Muscle of arm (tissue), 12 donors: ENCODE results near the gene PPIB. TPM values are rescaled to one million over a fixed set of nuclear protein-coding genes. Genes with fewer than 3 reads are reported as not detected.
"Not testable (repeated sequence)": the region's sequence is repeated elsewhere in the genome, so short reads cannot be mapped to it uniquely, and the experiment has no call there.

ENCODE experiments used
- DNase-seq: peaks from one replicate; pipeline ENCODE4 v3.0.0-alpha.2; 2013
- polyA plus RNA-seq, 12 donors: library from polyadenylated mRNA; unstranded; fragments of 120-200 nt; gene quantifications; one replicate each; pipeline ENCODE4 v1.2.1, GENCODE V29; 2013; ENCODE audit not compliant: insufficient read length in 12 of 12

The PPIB gene
- polyA plus RNA-seq, 12 donors = 163 to 408 (median 256) TPM; not detected in 1

DNA sequence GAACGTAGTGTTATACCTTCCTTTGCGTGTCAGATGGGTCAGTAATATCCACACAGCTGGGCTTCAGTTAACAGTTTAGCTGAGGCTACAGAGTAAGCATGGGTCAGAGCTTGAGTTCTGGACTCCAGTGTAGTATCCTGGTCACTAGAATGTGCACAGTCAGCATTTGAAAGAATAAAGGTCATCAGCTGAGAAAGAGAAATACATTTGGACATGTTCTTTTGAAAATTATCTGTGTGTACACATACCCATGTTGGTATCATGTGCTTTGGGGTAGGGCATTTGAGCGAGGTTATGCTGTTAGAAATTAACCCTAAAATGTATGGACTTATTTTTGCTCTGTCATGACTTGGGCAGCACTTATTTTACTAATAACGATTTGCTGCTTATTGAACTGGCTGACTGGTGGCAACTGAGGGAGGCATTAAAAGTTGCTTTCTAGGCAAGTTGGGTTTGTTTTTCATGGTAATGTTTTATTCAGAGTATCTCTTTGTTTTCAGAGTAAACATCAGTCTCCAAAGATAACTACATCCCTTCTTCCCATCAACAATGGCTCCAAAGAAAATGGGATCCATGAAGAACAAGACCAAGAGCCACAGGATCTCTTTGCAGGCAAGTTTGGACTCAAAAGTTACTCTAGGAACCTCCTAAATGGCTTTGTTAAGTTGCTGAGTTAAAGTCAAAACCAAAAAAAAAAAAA, 50.6 kb downstream of the PPIB start:
- DNase-seq = no peak

DNA sequence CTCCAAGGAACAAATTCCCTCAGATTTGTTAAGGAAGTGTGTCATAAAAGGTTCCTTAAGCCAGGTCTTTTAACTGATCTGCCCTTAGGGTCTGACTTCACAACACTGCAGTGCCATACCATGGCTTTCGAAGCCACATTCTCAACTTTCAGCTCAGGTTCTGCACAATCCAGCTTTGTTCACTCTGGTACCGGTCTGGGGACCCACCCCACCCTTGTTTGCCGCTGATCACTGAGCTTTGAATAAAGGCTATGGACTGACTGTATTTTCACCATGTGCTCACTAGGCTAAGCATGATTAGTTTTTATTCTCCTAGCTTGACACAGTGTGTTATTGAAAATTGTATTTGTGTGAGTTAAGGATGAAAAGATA, 51.2 kb downstream of the PPIB start:
- DNase-seq = no peak

DNA sequence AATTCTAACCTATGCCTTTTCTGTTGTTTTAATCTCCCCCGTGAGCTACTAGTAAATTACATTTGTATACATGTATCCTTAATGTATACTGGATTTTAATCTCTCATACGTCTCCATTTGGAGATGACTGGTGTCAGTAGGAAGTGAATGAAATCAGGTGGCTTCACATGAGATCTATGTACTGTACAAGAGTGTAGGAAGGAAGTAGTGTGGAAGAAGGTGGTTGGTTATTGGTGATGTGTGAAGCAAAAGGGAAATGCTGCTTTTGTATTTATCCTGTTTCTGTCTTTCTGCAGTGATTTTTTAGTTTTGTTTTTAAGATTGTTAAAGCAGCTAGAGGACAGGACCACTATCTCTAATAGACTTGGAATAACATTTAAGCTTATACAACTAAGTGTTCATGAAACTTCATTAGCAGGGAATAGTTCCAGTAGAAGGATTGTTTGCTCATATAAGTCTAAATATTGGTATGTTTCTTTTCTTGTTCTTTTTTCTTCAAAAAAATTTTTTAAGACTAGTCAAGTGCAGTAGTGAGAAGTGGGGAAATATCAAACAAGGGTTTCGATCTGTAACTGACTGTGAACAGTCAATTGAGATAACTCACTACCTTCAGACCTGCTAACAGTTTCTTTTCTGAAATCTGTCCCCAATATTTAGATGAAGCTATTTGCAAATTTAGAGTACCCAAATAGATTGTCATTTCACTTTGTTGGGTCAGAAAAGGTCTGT, 51.7 kb downstream of the PPIB start:
- no peak for DNase-seq

DNA sequence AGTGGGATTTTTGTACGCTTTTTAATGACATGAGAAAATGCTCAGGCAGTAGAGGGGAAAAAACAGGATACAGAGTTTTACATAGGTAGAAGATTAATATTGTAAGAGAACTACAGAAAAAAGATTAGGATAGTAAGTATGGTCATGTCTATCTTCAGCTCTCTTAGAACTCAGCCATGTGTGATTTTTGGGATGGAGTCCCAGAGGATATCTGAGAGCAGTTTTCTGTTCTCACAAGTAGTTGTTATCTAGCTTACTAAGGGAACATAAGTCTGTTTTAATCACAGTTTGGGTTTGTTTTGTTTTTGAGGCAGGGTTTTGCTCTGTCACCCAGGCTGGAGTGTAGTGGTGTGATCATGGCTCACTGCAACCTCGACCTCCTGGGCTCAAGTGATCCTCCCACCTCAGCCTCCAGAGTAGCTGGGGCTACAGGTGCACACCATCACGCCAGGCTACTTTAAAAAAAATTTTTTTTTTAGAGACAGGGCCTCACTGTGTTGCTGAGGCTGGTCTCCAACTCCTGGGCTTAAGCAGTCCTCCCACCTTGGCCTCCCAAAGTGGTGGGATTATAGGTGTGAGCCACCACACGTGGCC, 52.6 kb downstream of the PPIB start:
- not testable (repeated sequence) for DNase-seq

DNA sequence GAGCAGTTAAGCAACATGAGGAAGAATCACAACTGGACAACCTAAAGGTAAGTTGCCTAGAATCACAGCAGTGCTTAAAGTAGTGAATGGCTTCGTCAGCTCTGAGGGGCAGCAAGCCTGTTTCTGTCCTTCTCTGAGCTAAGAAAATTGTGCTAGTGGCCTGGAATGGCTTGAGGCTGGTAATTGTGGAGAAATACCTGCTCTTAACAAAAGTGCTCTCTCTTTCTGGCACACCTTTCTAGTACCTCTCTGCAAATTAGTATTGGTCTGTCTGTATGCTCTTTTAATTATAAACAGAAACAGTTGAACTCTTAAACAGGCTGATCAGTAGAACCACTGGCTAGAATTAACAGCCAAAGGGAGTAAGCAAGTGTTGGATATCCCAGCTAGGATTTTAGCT, 55.5 kb downstream of the PPIB start:
- DNase-seq = no peak

Other genes with a start within 250 kb of the PPIB start
- gene DAPK2, start 116.5 kb downstream of the PPIB start, polyA plus RNA-seq = 1 to 10 TPM in 10 of 12 donors, not detected in 2; 2.5 to 6.6 (median 3.7) TPM
- 10 to 100 TPM in 11 of 12 donors, not detected in 1; 39.1 to 63.3 (median 55.2) TPM for gene CIAO2A, start 69.2 kb downstream of the PPIB start, polyA plus RNA-seq
- gene SNX1, start 67.0 kb downstream of the PPIB start, polyA plus RNA-seq = 10 to 100 TPM in 11 of 12 donors, not detected in 1; 49.6 to 86.3 (median 59.1) TPM
- gene SNX22, start 11.3 kb downstream of the PPIB start, polyA plus RNA-seq = 10 to 100 TPM in 1 of 12 donors, 1 to 10 TPM in 2, under 1 TPM in 8, not detected in 1; 0.45 to 10.3 (median 0.77) TPM
- 10 to 100 TPM in 10 of 12 donors, 1 to 10 TPM in 1, not detected in 1; 9.2 to 14.6 (median 11.9) TPM for gene CSNK1G1, start 193.2 kb upstream of the PPIB start, polyA plus RNA-seq
- gene PCLAF, start 218.4 kb upstream of the PPIB start, polyA plus RNA-seq = 10 to 100 TPM in 11 of 12 donors, not detected in 1; 18.8 to 74.8 (median 40.0) TPM
- gene TRIP4, start 224.8 kb upstream of the PPIB start, polyA plus RNA-seq = 10 to 100 TPM in 11 of 12 donors, not detected in 1; 17.1 to 32.9 (median 28.2) TPM